Vagina (tissue), 2 donors: ENCODE data around the gene EXOC8.

Experiments used
- POLR2A ChIP-seq, 2 donors: fragments of 450-650 bp; IDR thresholded peaks; one replicate each; pipeline ENCODE4 v1.6.1; 2017; ENCODE audit warnings: antibody characterized with exemption in 2 of 2, mild to moderate bottlenecking in 2 of 2, moderate library complexity in 2 of 2
- TF ChIP-seq, protein P1 (sequence below), 3 experiments: fragments of 450-650 bp in 2 of 3; fragments of 200-600 bp in 1 of 3; sonication (generic) in 1 of 3; IDR thresholded peaks; one replicate each; pipeline ENCODE4 v1.5.1; 2017 to 2019; ENCODE audit warnings: antibody characterized with exemption in 3 of 3, mild to moderate bottlenecking in 2 of 3, moderate library complexity in 2 of 3

DNA sequence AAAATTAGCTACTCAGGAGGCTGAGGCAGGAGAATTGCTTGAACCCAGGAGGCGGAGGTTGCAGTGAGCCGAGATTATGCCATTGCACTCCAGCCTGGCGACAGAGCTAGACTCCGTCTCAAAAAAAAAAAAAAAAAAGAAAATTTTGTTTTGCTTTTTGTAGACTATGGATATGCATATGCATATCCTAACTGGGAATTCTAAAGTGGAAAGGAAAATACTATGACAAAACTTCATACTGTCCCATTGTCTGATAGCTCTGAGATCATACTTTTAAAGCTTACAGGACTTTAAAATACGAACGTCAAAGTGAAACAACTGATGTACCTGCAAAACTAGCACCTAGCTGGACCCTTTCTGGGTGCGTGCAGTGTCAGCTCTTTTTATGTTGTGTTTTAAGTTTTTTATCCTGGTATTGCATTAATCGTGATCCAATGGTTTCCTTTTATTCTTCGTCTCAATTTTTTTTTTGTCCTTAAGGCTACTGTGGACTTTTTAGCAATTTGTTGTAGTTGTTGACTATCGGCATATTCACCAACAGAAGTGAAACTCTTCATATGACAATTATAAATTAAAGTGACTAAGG is 19.6 kb upstream of the EXOC8 start:
- TF ChIP-seq, protein P1, sequence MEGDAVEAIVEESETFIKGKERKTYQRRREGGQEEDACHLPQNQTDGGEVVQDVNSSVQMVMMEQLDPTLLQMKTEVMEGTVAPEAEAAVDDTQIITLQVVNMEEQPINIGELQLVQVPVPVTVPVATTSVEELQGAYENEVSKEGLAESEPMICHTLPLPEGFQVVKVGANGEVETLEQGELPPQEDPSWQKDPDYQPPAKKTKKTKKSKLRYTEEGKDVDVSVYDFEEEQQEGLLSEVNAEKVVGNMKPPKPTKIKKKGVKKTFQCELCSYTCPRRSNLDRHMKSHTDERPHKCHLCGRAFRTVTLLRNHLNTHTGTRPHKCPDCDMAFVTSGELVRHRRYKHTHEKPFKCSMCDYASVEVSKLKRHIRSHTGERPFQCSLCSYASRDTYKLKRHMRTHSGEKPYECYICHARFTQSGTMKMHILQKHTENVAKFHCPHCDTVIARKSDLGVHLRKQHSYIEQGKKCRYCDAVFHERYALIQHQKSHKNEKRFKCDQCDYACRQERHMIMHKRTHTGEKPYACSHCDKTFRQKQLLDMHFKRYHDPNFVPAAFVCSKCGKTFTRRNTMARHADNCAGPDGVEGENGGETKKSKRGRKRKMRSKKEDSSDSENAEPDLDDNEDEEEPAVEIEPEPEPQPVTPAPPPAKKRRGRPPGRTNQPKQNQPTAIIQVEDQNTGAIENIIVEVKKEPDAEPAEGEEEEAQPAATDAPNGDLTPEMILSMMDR (IDR thresholded peaks at IDR 0.05), result no peak
- no peak for TF ChIP-seq POLR2A (IDR thresholded peaks at IDR 0.05)
